ENCODE data around the gene RPLP1.
"Not testable (repeated sequence)": the region's sequence is repeated elsewhere in the genome, so short reads cannot be mapped to it uniquely, and the experiment has no call there.

The RPLP1 gene

DNA sequence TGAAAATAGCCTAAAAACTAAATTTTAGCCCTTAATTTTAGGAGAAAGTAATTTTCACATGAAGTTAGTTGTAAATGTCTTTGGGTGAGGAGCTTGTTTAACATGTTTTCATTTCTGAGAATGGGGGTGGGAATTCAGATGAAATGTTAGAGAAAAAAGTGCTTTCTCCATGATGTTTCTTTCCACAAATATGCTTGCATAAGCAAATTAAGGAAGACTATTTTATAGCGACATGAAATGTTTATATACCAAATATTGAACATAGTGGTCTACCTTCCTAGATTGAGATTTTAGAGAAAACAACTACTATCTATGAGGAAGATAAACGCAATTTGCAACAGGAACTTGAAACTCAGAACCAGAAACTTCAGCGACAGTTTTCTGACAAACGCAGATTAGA lies 13.0 kb upstream of the RPLP1 start:
- DNase-seq (ENCODE audit: low read depth), result no peak

DNA sequence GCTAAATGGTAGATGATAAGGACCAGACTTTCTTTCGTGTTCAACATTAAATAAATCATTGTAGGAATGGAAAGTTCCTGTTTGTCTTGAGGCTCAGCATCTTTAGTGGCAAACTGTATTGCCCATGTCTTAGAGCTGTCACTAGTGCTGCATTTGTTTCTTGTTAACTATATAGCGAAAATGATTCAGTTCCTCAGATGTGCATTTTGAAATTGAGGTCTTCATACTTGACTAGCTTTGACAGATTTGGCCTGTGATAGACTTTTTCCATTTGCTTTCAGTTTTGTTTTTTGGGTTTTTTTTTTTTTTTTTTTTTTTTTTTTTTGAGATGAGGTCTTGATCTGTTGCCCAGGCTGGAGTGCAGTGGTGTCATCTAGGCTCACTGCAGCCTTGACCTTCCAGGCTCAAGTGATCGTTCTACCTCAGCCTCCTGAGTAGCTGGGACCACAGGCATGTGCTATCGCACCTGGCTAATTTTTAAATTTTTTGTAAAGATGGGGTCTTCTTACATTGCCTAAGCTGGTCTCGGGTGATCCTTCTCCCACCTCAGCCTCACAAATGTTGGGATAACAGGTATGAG lies 9.5 kb upstream of the RPLP1 start:
- DNase-seq (ENCODE audit: low read depth), result no peak

DNA sequence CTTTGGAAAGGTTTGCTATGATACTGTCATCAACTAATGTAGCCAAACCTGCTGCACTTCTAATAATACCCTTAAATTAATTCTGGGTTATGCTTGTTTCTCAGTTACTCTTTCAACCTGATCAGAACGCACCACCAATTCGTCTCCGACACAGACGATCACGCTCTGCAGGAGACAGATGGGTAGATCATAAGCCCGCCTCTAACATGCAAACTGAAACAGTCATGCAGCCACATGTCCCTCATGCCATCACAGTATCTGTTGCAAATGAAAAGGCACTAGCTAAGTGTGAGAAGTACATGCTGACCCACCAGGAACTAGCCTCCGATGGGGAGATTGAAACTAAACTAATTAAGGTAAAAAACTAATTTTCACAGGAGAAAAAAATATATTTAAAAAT lies 7.9 kb upstream of the RPLP1 start:
- DNase-seq (ENCODE audit: low read depth), result no peak

DNA sequence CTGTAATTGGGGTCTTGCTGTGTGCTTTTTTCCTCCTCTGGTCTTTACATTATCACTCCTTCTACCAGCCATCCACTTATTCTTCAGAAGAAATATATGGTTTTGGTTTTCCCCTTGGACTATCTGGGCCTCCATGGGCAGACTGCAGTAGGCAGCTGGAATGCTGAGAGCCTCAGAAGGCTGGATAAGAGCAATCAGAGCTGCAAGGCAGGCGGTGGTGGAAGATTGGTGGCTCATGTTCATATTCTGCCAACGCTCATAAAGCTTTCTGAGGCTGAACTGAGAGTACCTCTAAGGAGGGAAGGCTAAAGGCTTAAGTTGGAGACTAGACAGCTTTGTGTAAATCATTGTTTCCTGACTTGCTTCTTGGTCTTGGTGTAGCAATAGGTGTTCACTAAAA lies 5.7 kb upstream of the RPLP1 start:
- DNase-seq (ENCODE audit: low read depth), result no peak

DNA sequence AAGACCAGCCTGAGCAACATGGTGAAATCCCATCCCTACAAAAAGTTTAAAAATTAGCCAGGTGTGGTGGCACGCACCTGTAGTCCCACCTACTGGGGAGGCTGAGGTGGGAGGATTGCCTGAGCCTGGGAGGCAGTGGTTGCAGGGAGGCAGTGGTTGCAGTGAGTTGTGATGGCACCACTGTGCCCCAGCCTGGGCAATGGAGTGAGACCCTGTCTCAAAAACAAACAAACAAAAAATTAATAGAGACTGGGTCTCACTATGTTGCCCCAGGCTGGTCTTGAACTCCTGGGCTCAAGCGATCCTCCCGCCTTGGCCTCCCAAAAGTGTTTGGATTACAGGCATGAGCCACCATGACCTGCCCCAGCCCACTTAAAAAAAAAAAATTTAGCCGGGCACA lies 2.4 kb upstream of the RPLP1 start:
- not testable (repeated sequence) for DNase-seq (ENCODE audit: low read depth)

DNA sequence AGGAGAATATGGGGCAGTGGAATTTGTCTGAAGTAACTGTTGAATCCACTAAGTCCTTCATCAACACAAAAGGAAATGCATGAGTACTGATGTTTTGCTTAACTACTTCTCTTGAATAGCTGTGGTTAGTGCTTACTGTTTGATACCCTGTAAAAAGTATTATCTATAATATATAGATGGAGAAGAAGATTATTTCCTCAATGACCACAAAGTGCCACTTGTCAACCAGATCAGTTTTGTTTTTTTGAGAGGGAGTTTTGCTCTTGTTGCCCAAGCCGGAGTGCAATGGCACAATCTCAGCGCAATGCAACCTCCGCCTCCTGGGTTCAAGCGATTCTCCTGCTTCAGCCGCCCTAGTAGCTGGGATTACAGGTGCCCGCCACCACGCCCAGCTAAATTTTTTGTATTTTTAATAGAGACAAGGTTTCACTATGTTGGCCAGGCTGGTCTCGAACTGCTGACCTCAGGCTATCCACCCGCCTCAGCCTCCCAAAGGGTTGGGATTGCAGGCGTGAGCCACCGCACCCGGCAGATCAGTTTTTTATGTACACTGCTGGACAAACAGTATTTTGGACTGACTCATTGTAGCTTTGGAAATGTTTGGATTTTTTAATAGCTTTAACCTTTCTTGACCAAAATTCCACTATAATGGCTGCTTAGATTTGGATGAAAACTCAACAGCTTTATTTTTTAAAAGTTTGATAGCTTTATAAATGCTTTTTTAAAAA lies 1.5 kb upstream of the RPLP1 start:
- no peak for DNase-seq (ENCODE audit: low read depth)

DNA sequence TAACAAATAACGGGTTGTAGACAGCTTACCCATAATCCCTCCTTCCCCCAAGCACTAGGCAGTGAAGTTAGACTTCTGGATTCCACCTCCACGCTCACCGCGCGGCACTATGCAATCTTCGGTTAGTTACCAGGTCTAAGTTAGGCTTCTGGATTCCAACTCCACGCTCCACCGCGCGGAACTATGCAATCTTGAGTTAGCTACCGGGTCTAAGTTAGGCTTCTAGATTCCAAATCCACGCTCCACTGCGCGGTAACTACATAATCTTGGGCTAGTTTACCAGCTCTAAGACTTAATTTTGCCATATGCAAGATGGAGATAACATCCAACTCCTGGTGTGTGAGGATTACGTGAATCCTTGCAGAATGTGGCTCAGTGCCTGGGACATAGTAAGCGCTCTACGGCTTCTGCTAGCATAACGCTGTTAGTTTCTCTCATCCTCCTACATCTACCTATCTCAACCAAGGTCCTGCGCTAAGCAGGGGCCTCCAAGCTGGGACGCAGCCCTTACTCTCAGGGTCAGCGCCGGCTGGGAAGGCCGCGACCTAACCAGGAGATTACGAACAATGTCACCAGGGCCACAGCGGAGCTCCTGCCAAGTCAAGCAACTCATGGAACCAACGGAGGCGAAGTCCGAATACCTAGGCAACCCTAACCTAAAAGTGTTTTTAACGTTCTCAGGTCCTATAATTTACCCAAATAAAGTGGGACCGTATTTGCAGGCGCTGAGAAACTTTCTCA lies 497 bp upstream of the RPLP1 start:
- DNase-seq (ENCODE audit: low read depth), result no peak

DNA sequence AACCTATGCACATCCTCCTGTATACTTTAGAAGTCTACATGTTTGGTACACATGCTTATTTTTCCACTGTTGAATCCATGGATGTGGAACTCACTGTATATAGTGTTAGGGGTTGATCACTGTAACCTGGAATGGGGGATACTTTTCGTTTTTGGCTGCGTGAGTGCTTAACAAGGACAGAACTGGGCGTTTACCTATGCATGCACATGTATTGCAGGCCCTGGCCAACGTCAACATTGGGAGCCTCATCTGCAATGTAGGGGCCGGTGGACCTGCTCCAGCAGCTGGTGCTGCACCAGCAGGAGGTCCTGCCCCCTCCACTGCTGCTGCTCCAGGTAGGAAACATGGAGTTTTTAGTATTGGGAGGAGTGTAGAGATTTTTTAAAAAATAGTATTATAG lies 2.3 kb downstream of the RPLP1 start:
- no peak for DNase-seq (ENCODE audit: low read depth)

DNA sequence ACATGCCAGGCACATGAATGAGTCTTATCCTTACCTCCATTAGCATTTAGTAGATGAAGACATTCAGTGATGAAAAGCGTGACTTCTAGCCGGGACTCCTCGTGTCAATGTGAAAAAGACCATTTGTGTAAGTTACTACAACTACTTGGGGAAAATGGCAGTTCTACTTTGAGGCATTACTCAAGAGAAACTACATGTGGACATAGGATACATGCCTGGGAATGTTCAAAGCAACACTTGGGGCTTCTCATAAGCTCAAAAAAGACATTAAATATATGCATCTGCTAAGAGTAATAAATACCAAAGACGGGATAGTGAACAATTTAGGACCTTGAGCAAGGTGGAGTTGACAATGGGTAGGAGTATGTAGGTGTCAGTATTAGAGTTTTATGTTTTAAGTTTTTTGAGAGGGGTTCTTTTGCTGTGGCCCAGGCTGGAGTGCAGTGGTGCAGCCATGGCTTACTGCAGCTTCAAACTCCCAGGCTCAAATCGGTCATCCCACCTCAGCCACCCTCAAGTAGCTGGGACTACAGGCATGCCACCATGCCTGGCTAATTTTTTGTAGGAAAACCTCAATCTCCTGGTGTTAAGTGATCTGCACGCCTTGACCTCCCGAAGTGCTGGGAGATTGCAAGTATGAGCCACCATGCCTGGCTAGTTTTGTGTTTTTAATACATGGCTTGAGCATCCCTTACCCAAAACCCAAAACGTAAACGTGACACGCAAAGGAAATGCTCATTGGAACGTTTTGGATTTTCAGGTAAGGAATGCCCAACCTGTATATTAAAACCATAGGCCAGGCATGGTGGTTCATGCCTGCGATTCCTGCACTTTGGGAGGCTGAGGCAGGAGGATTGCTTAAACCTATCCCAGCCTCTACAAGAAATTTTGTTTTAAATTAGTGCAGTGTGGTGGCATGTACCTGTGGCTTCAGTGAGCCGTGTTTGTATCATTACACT lies 3.9 kb downstream of the RPLP1 start:
- DNase-seq (ENCODE audit: low read depth), result no peak

DNA sequence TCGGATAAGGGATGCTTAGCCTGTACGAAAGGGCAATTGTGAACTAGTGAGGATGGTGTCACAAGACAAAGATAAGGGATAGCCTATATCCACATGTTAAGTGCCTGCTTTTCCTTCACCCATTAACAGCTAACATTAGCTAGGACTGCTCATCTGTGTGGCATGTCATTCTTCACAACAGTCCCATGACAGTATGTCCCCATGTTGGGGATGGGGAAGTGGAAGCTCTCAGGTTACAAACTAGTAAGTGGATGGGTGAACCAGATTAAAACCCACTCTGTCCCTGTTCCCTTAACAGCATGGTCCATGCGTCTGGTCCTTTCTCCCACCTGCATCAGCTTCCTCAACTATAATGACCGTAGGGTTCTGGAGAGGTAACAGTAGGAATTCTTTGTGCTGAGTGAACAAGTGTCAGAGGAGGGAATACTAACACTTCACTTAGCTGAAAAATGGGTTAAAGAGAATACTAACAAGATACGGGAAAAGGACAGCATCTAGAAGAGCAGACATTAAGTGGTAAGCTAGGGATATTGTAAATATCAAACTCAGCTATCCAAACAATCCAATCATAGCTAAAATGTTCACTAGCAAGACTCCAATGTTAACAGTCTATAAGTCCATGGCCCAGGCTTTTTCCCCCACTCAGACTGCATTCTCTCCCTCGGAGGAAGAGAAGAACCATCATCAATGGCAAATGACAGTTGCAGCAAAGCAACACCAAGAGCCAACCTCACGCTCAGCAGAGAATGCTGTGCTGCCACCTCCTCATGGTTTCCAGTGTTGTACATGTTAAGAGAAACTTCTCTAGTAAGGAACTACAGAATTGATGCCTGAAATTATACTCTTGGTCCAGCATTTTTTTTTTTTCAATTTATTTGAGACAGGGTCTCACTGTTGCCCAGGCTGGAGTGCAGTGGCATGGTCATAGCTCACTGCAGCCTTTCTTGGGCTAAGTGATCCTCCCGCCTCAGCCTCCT lies 5.0 kb downstream of the RPLP1 start:
- no peak for DNase-seq (ENCODE audit: low read depth)

DNA sequence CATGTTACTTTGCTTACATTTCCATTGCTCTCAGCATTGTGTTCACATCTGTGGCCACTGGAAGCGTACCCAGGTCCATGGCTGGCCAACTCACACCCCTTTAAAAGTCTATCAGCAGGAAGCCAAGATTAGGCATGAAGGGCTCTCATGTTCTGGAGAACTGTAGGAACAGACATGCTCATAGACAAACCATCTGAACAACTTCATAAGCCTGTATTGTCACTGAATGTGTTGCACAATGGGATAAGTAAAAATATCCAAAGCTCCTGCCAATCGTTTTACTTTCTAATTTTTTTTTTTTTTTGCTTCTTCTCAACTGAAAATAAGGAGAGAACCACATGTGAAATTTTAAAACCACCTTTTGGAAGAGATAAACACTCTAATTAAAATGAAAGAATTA lies 6.4 kb downstream of the RPLP1 start:
- no peak for DNase-seq (ENCODE audit: low read depth)

DNA sequence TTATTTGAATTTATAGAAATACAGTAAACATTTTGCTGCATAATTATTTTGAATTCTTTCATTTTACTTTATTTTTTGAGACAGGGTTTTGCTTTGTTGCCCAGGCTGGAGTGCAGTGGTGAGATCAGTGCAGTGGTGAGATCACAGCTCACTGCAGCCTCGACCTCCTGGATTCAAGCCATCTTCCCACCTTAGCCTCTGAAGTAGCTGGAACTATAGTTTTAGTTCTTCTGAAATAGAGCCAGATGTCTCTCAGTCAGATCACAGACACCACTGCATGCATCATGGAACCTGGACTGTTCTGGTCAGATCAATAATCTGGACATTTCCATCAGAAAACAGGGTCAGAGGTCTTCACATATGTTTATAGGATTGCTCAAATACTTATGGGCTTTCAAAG lies 7.9 kb downstream of the RPLP1 start:
- DNase-seq (ENCODE audit: low read depth), result no peak

DNA sequence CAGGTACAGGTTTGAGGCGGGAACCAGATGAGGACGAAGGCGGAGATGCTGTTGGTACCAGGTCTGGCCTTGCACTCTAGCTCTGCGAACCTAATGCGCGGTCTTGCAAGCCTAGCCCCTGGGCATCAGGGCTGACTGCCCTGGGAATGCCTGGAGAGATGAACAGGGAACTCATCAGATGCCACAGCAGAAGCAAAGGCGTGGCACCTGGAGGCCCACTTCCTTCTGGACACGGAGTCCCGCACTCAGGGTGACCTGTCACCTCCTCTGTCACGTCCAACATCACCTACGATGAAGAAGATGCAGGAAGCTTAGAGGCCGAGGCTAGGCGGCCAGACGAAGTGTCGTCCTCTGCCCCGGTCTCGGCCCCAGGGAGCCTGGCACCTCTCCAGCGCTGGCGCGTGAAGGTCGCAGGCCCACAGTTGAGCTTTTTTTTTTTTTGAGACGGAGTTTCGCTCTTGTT lies 9.4 kb downstream of the RPLP1 start:
- no peak for DNase-seq (ENCODE audit: low read depth)

DNA sequence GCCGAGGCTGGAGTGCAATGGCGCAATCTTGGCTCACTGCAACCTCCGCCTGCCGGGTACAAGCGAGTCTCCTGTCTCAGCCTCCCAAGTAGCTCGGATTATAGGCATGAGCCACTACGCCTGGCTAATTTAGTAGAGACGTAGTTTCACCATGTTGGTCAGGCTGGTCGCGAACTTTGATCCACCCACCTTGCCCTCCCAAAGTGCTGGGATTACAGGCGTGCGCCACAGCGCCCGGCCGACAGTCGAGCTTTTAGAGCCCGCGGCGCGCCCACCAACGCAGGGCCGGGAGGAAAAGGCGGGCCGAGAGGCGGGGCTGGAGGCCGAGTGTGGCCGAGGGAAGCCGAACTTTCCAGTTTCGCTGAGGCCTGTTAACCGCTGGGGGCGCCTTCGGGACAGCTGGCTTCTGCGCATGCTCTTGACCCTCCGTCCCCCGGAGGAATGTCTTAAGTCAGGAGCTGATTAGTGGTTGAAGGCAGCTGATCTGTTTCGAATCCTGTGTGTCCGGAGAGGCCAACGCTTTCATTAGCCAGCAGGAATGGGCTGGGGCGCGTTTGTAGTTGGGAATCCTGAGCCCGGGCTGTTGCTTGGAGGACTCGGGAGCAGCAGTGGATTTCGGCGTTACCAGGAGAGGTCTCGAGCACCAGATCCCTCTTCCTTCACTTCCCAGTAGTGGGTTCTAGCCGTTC lies 10.0 kb downstream of the RPLP1 start:
- peak; percentile 91 for DNase-seq (ENCODE audit: low read depth)

DNA sequence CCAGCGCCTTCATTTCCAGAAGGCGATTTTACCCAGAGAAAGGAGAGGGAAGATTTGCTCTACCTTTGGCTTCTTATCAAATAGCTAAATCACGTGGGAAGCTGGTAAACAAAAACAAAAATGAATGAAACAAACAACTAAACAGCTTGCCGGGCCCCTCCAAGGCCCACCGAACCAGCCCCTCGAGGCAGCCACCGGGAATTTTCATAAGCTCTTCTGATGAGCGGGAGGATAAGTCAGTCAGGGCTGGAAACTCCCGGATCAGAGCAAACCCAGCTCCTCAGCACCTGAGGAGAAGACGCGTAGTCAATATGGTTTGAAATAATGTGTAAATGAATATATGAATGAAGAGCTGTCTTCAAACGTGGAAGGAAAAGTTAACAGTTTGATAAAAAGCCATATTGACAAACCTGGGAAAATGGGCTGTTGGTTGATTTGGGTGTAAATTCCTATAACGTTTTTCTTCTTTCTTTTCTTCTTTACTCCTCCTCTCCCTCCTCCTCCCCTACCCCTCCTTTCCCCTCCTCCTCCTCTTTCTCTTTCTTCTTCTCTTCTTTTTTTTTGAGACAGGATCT lies 10.7 kb downstream of the RPLP1 start:
- no peak for DNase-seq (ENCODE audit: low read depth)

DNA sequence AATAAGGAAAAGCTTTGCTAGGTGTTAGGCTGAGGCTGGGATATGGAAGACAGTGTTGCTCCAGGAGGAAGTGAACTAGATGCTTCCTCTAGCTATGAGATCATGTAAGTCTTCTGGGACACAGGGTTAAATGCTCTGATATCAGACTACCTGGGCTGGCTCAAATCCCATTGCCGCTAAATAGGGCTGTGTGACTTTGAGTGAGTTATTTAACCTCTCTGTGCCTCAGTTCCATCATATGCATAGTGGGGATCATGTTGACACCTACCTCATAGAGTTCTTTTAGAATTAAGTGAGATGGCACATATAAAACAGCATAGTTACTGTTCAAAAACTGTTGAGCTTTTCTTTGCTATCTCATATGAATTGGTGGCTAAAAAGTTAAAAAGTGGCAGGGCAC lies 12.6 kb downstream of the RPLP1 start:
- DNase-seq (ENCODE audit: low read depth), result no peak

DNA sequence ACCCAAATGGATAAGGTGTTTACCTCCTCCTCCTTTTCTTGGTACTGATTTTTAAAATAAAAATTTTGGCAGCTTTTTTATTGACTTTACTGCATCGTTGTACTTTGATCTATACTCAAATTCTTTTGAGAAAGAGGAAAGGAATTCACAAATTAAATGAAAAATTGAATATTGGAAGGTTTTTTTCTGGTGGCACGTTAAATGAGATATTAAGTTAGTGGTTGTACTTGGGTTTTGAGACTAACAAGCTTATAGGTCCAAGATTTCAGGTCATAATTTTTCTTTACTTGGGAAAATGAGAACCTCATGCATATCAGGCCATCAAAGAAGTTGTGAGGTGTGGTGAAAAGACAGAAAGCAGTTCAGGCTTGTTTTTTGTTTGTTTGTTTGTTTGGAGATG lies 14.1 kb downstream of the RPLP1 start:
- no peak for DNase-seq (ENCODE audit: low read depth)

DNA sequence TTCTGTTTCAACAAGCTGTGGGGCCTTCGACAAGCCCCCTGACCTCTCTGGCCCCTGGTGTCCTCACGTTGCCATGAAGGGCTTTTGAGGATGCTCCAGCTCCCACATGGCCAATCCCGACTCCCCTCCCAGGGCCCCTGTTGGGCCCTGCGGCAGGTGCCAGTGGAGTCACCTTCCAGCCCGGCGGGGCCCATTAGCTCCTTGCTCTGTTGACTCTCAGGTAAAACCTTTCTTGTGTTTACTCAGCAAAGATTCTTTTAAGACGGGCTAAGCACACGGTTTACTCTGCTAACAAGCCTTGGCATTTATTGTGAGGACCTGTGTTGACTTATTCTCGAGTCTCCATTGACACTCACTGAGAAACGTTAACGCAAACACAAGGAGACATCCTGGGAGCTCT lies 15.0 kb downstream of the RPLP1 start:
- DNase-seq (ENCODE audit: low read depth), result no peak

DNA sequence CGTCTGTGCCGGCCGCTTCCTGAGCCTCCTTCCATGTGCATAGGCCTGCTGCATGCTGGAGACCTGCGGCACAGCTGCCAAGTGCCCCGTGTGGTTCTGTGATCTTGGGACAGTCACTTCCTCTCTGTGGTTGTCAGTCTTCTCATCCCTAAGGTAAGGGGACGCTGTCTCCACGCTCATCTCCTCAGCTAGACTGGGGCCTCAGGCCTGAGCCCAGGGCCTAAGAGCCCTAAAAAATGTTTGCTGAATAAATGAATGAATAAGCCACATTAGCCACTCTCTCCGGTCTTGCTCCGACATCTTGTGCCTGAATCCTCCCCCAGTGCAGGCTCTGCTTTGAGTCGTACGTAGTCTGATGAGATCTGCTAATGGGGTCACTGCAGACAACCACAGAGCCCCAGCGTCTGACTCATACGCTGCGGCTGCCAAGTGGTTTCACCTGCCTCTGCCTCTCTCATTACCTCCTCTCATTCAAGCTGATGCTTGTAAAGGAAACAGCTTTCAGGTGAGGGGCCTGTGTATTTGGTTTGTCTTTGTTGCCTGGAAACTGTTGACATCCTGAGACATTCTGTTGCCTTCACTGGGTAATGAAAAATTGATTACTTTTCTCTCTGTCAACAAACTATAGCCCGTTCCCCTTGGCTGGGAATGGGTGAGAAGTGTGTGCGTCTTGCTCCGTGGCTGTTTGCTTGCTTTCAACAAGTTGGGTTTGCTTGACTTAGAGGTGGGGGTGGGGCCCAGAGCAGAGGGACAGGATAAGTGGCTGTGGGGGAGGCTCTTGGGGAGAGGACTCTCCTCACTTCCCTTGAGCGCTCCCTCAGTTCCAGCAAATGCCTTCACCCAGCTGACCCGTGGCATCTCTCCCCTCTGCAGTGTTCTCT lies 15.9 kb downstream of the RPLP1 start:
- peak; percentile 76 for DNase-seq (ENCODE audit: low read depth)
